Central memory CD8-positive, alpha-beta T cell (primary cell): Measurements from ENCODE around the gene STXBP6.

Source experiments
- ATAC-seq: fragments of 150-1000 bp; cut with Tn5 transposase; replicated peaks from 2 replicates; pipeline ENCODE4 v1.10.0; 2022; ENCODE audit warnings: mild to moderate bottlenecking, moderate FRiP score, moderate number of reproducible peaks; ENCODE audit not compliant: poor library complexity, severe bottlenecking; ENCODE audit errors: extremely low read depth
- DNase-seq, 2 donors: peaks; one replicate each; pipeline ENCODE4 v3.0.0; 2021; ENCODE audit warnings: low spot score in 2 of 2
- H3K27ac Mint-ChIP-seq: one replicate; pipeline ENCODE4 v1.8.0; 2022; ENCODE audit warnings: low read depth, mild to moderate bottlenecking, moderate library complexity, mixed read lengths
- H3K27me3 Mint-ChIP-seq: one replicate; pipeline ENCODE4 v1.8.0; 2022; ENCODE audit warnings: mixed read lengths
- H3K36me3 Mint-ChIP-seq: one replicate; pipeline ENCODE4 v1.8.0; 2022; ENCODE audit warnings: mild to moderate bottlenecking, moderate library complexity, mixed read lengths; ENCODE audit not compliant: insufficient read depth
- H3K4me1 Mint-ChIP-seq: one replicate; pipeline ENCODE4 v1.8.0; 2022; ENCODE audit warnings: mixed read lengths
- H3K4me3 Mint-ChIP-seq: one replicate; pipeline ENCODE4 v1.8.0; 2022; ENCODE audit warnings: mild to moderate bottlenecking, moderate library complexity, mixed read lengths
- H3K9me3 Mint-ChIP-seq: one replicate; pipeline ENCODE4 v1.8.0; 2022; ENCODE audit warnings: mixed read lengths

STXBP6 gene

GRCh38 chr14:24988760-24989159 is 61.2 kb downstream of the STXBP6 start:
- H3K4me3 Mint-ChIP-seq = no peak overlapping the region
- H3K36me3 Mint-ChIP-seq = no peaks in the 10 kb centered on the region
- no peaks in the 10 kb centered on the region for H3K9me3 Mint-ChIP-seq
- H3K27me3 Mint-ChIP-seq = peaks cover 16% of the 10 kb centered on the region
- DNase-seq = no peak
- no peaks in the 10 kb centered on the region for H3K4me1 Mint-ChIP-seq
- no peak overlapping the region for H3K27ac Mint-ChIP-seq
- ATAC-seq = no peak

GRCh38 chr14:24986206-24986893 is 63.6 kb downstream of the STXBP6 start:
- Mint-ChIP-seq H3K36me3 (no peaks in the 10 kb centered on the region), H3K27me3 (peaks cover 34% of the 10 kb centered on the region)
- DNase-seq = no peak

GRCh38 chr14:24984846-24985589 is 64.9 kb downstream of the STXBP6 start:
- no peak for DNase-seq
- ATAC-seq = no peak
- peaks cover 35% of the 10 kb centered on the region for H3K27me3 Mint-ChIP-seq

More at GRCh38 chr14:24986206-24986893, 63.6 kb downstream of the STXBP6 start:
- Mint-ChIP-seq H3K4me1 (no peaks in the 10 kb centered on the region), H3K4me3 (no peak overlapping the region), H3K27ac (no peak overlapping the region), H3K9me3 (no peaks in the 10 kb centered on the region)
- no peak for ATAC-seq

GRCh38 chr14:24982472-24983155 is 67.3 kb downstream of the STXBP6 start:
- no peak overlapping the region for H3K27ac Mint-ChIP-seq
- H3K9me3 Mint-ChIP-seq = no peaks in the 10 kb centered on the region
- no peaks in the 10 kb centered on the region for H3K36me3 Mint-ChIP-seq
- H3K4me1 Mint-ChIP-seq = no peaks in the 10 kb centered on the region
- ATAC-seq = no peak
- no peak overlapping the region for H3K4me3 Mint-ChIP-seq
- peaks cover 56% of the 10 kb centered on the region for H3K27me3 Mint-ChIP-seq
- DNase-seq = no peak

More at GRCh38 chr14:24984846-24985589, 64.9 kb downstream of the STXBP6 start:
- H3K36me3 Mint-ChIP-seq = no peaks in the 10 kb centered on the region
- H3K27ac Mint-ChIP-seq = no peak overlapping the region
- H3K9me3 Mint-ChIP-seq = no peaks in the 10 kb centered on the region
- H3K4me1 Mint-ChIP-seq = no peaks in the 10 kb centered on the region
- H3K4me3 Mint-ChIP-seq = no peak overlapping the region

- peaks cover 60% of the 10 kb centered on the region for H3K27me3 Mint-ChIP-seq
Measured at GRCh38 chr14:24979725-24980239, 70.2 kb downstream of the STXBP6 start.

GRCh38 chr14:24978862-24979724 is 70.9 kb downstream of the STXBP6 start:
- Mint-ChIP-seq H3K27me3 (peaks cover 64% of the 10 kb centered on the region), H3K4me3 (no peak overlapping the region), H3K4me1 (no peaks in the 10 kb centered on the region), H3K9me3 (no peaks in the 10 kb centered on the region), H3K27ac (no peak overlapping the region), H3K36me3 (no peaks in the 10 kb centered on the region)
- ATAC-seq (no peak), DNase-seq (no peak)

More at GRCh38 chr14:24979725-24980239, 70.2 kb downstream of the STXBP6 start:
- DNase-seq (no peak), ATAC-seq (no peak)
- no peaks in the 10 kb centered on the region for H3K36me3 Mint-ChIP-seq
- H3K4me1 Mint-ChIP-seq = no peaks in the 10 kb centered on the region
- H3K4me3 Mint-ChIP-seq = no peak overlapping the region
- H3K9me3 Mint-ChIP-seq = no peaks in the 10 kb centered on the region
- no peak overlapping the region for H3K27ac Mint-ChIP-seq

GRCh38 chr14:24976602-24977001 is 73.3 kb downstream of the STXBP6 start:
- Mint-ChIP-seq H3K27me3 (peaks cover 54% of the 10 kb centered on the region), H3K4me1 (no peaks in the 10 kb centered on the region), H3K9me3 (no peaks in the 10 kb centered on the region), H3K27ac (no peak overlapping the region), H3K36me3 (no peaks in the 10 kb centered on the region), H3K4me3 (no peak overlapping the region)
- DNase-seq (no peak), ATAC-seq (no peak)

GRCh38 chr14:24975393-24975792 is 74.6 kb downstream of the STXBP6 start:
- H3K4me3 Mint-ChIP-seq = no peak overlapping the region
- H3K36me3 Mint-ChIP-seq = no peaks in the 10 kb centered on the region
- H3K4me1 Mint-ChIP-seq = no peaks in the 10 kb centered on the region
- H3K9me3 Mint-ChIP-seq = no peaks in the 10 kb centered on the region
- no peak for DNase-seq
- peaks cover 54% of the 10 kb centered on the region for H3K27me3 Mint-ChIP-seq
- no peak overlapping the region for H3K27ac Mint-ChIP-seq
- no peak for ATAC-seq

- H3K27me3 Mint-ChIP-seq = peaks cover 50% of the 10 kb centered on the region
- DNase-seq = no peak
- no peaks in the 10 kb centered on the region for H3K36me3 Mint-ChIP-seq
- no peak overlapping the region for H3K4me3 Mint-ChIP-seq
- no peak overlapping the region for H3K27ac Mint-ChIP-seq
- ATAC-seq = no peak
- H3K9me3 Mint-ChIP-seq = no peaks in the 10 kb centered on the region
- no peaks in the 10 kb centered on the region for H3K4me1 Mint-ChIP-seq
Measured at GRCh38 chr14:24974591-24975374, 75.2 kb downstream of the STXBP6 start.

GRCh38 chr14:24972844-24973243 is 77.1 kb downstream of the STXBP6 start:
- Mint-ChIP-seq H3K27ac (no peak overlapping the region), H3K27me3 (peaks cover 45% of the 10 kb centered on the region), H3K36me3 (no peaks in the 10 kb centered on the region), H3K4me3 (no peak overlapping the region), H3K4me1 (no peaks in the 10 kb centered on the region), H3K9me3 (no peaks in the 10 kb centered on the region)
- DNase-seq (no peak), ATAC-seq (no peak)

- DNase-seq (no peak), ATAC-seq (no peak)
- H3K27me3 Mint-ChIP-seq = peaks cover 47% of the 10 kb centered on the region
- no peak overlapping the region for H3K27ac Mint-ChIP-seq
- no peaks in the 10 kb centered on the region for H3K4me1 Mint-ChIP-seq
- H3K36me3 Mint-ChIP-seq = no peaks in the 10 kb centered on the region
- H3K4me3 Mint-ChIP-seq = no peak overlapping the region
- no peaks in the 10 kb centered on the region for H3K9me3 Mint-ChIP-seq
Measured at GRCh38 chr14:24971255-24971654, 78.7 kb downstream of the STXBP6 start.
